Measurements from ENCODE around the gene MARCHF9.
"Not testable (repeated sequence)": the region's sequence is repeated elsewhere in the genome, so short reads cannot be mapped to it uniquely, and the experiment has no call there.

Gene MARCHF9, protein sequence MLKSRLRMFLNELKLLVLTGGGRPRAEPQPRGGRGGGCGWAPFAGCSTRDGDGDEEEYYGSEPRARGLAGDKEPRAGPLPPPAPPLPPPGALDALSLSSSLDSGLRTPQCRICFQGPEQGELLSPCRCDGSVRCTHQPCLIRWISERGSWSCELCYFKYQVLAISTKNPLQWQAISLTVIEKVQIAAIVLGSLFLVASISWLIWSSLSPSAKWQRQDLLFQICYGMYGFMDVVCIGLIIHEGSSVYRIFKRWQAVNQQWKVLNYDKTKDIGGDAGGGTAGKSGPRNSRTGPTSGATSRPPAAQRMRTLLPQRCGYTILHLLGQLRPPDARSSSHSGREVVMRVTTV

DNA sequence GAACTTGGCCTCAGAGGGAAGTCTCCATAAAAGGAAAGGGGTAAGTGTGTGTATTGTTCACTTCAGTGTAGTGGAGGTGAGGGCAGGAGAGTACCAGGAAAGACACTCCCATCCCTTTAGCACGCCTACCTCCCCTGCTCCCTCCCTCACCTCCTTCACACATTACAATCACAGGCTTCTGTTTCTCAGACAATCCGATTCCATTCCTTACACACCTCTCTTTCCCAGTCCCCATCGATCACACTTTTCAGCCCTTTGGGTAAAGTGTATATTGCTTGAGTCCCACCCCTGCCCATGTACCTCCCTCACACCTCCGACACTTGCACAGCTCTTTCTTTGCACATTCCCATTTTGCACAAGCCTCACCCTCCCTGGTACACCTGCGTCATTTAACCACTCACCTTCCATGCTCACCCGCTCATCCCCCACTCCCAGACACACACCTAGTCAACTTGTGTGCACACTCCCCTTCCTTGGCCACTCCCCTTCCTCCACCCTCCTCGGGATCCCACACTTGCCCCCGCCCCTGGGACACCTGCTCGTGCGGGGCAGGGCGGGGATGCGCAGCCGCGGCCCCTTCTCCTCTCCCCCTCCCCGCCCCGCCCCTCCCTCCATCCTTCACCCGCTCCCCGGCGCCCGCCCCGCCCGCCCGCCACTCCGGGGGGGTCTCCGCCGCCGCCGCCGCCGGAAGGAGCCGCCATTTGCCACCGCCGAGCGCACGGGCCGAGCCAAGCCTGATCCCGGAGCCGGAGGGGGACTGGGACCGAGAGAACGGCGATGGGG is at the start of gene MARCHF9:
TSS of gene MARCHF9 (plus strand) at position 693 of the 783 bp plus-strand sequence. CDS start 426 bp downstream, outside the sequence.
- Mint-ChIP-seq H3K4me1 (peaks cover 74% of the 10 kb centered on the region), H3K27ac (peak within 1 kb of the TSS; percentile 84), H3K9me3 (no peaks in the 10 kb centered on the region), H3K4me3 (peak within 1 kb of the TSS; percentile 75), H3K36me3 (peaks cover 59% of the 10 kb centered on the region)
- peak; percentile 57 for ATAC-seq
- peak; percentile 55 to 87 for DNase-seq (ENCODE audit: low spot score in 2 of 2)

DNA sequence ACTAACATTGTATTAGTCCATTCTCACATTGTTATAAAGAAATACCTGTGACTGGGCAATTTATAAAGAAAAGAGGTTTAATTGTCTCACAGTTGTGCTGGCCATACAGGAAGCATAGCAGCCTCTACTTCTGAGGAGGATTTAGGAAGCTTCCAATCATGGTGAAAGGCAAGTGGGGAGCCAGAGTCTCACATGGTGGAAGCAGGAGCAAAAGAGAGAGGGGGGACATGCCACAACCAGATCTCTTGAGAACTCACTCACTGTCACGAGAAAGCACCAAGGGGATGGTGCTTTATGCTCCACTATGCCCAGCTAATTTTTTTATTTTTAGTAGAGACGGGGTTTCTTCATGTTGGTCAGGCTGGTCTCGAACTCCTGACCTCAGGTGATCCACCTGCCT is 47.7 kb upstream of the MARCHF9 start:
- no peak overlapping the region for H3K4me3 Mint-ChIP-seq
- H3K9me3 Mint-ChIP-seq = no peaks in the 10 kb centered on the region
- peaks cover 95% of the 10 kb centered on the region for H3K36me3 Mint-ChIP-seq
- H3K4me1 Mint-ChIP-seq = no peaks in the 10 kb centered on the region
- DNase-seq (ENCODE audit: low spot score in 2 of 2) = no peak
- ATAC-seq = no peak
- no peak overlapping the region for H3K27ac Mint-ChIP-seq

DNA sequence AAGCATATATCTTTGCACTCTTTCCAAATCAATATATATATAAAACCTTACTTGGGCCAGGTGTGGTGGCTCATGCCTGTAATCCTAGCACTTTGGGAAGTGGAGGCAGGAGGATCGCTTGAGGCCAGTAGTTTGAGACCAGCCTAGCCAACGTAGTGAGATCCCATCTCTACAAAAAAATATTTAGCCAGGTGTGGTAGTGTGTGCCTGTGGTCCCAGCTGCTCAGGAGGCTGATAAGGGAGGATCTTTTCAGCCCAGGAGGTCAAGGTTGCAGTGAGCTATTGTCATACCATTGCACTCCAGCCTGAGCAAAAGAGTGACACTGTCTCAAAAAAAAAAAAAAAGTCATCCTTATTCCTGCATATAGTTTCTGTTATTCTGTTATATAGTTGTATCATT is 46.6 kb upstream of the MARCHF9 start:
- no peak for ATAC-seq
- Mint-ChIP-seq H3K4me1 (no peaks in the 10 kb centered on the region), H3K4me3 (no peak overlapping the region), H3K36me3 (peaks cover 87% of the 10 kb centered on the region), H3K9me3 (no peaks in the 10 kb centered on the region), H3K27ac (no peak overlapping the region)
- peak in 1 of 2 donors; percentile 35 for DNase-seq (ENCODE audit: low spot score in 2 of 2)

DNA sequence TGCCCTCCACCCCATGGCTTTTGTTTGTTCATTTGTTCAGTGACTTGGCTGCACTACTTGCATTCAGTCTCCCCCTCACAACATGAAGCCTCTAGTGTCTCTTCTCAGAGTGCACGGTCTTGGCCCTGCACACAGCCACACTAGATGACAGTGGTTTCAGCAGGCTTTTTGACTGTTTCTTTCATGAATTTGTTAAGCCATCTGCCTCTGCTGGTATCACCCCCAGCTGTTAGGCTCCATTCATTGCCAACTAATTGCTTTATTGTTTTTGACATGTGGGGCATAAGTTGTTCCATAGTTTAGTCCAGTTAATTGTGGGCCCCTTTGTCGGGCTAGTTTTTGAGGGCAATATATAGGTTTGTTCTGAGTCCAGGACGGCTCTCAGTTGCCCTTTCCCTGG is 42.2 kb upstream of the MARCHF9 start:
- Mint-ChIP-seq H3K4me1 (no peaks in the 10 kb centered on the region), H3K9me3 (no peaks in the 10 kb centered on the region), H3K4me3 (no peak overlapping the region), H3K36me3 (peaks cover 87% of the 10 kb centered on the region), H3K27ac (no peak overlapping the region)
- DNase-seq (ENCODE audit: low spot score in 2 of 2) (peak in 1 of 2 donors; percentile 41), ATAC-seq (no peak)

DNA sequence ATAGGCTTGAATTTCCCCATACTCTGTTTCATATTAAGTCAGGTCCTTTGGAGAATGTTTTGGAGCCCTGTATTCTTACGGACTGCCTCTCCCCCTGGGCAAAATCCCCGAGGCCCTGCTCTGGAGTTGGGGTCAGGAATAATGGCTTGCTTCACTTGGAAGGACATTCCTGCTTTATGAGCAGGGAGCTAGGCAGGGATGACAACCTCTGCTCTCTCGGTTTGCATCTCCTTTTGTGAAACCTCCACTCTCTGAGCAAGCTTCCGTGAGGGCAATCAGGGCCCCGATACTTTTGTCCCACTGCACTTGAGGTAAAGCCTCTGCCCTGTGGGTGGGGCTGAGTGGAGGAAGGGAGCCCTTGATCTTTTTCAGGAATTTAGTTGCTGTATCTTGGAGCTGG is 41.7 kb upstream of the MARCHF9 start:
- Mint-ChIP-seq H3K36me3 (peaks cover 87% of the 10 kb centered on the region), H3K4me1 (no peaks in the 10 kb centered on the region), H3K27ac (no peak overlapping the region), H3K4me3 (no peak overlapping the region), H3K9me3 (no peaks in the 10 kb centered on the region)
- no peak for ATAC-seq
- DNase-seq (ENCODE audit: low spot score in 2 of 2) = no peak

DNA sequence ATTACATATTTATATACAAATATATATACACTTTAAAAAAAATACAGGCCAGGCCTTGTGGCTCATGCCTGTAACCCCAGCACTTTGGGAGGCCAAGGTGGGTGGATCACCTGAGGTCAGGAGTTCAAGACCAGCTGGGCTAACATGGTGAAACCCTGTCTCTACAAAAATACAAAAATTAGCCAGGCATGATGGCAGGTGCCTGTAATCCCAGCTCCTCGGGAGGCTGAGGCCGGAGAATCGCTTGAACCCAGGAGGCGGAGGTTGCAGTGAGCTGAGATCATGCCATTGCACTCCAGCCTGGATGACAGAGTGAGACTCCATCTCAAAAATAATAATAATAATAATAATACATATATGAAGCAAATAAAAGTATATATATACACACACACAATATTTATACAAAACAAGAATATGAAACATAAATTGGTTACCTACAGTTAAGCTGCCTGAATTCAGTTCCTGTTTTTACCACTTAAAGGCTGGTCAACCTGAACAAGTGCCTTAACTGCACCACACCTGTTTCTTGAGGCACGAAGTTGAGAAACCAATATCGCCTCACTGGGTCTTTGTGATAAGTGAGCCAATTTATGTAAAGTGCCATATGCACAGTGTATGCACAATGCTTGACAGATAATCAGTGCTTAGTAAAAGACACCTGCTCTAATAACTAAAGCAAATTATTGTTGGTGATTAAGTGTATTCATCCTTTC is 39.7 kb upstream of the MARCHF9 start:
- not testable (repeated sequence) for H3K9me3 Mint-ChIP-seq; H3K4me3 Mint-ChIP-seq; ATAC-seq; DNase-seq (ENCODE audit: low spot score in 2 of 2); H3K4me1 Mint-ChIP-seq
- peaks cover 91% of the 10 kb centered on the region for H3K36me3 Mint-ChIP-seq
- H3K27ac Mint-ChIP-seq = peak overlapping the region; percentile 61

DNA sequence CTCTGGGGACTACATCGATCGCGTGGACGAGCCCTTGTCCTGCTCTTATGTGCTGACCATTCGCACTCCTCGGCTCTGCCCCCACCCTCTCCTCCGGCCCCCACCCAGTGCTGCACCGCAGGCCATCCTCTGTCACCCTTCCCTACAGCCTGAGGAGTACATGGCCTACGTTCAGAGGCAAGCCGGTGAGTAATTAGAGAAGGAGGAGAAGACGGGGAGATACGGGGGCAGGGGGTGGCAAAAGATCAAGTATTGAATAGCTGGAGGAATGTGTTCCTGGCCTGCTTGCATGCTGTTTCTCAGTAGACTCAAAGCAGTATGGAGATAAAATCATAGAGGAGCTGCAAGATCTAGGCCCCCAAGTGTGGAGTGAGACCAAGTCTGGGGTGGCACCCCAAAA is 39.1 kb upstream of the MARCHF9 start:
- H3K36me3 Mint-ChIP-seq = peaks cover 91% of the 10 kb centered on the region
- H3K4me1 Mint-ChIP-seq = peaks cover 5% of the 10 kb centered on the region
- ATAC-seq = no peak
- no peak overlapping the region for H3K4me3 Mint-ChIP-seq
- no peak for DNase-seq (ENCODE audit: low spot score in 2 of 2)
- H3K27ac Mint-ChIP-seq = peak overlapping the region; percentile 61
- H3K9me3 Mint-ChIP-seq = no peaks in the 10 kb centered on the region

DNA sequence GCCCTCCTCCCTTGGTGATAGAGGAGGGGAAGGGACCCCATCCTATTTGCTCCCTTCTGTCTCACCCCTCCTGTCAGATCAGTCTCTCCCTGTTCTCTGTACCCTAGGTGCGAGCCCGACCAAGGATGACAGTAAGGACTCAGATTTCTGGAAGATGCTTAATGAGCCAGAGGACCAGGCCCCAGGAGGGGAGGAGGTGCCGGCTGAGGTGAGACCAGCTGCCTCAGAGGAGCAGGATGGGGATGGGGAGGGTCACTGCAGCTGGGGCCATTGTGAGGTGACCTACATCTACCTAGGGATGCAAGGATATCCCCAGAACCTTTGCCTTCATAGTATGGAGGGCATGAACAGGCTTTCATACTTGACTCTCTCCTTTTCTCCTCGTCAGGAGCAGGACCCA is 38.6 kb upstream of the MARCHF9 start:
- ATAC-seq (no peak), DNase-seq (ENCODE audit: low spot score in 2 of 2) (no peak)
- H3K9me3 Mint-ChIP-seq = no peaks in the 10 kb centered on the region
- peaks cover 91% of the 10 kb centered on the region for H3K36me3 Mint-ChIP-seq
- H3K27ac Mint-ChIP-seq = peak overlapping the region; percentile 61
- no peak overlapping the region for H3K4me3 Mint-ChIP-seq
- H3K4me1 Mint-ChIP-seq = peaks cover 5% of the 10 kb centered on the region

DNA sequence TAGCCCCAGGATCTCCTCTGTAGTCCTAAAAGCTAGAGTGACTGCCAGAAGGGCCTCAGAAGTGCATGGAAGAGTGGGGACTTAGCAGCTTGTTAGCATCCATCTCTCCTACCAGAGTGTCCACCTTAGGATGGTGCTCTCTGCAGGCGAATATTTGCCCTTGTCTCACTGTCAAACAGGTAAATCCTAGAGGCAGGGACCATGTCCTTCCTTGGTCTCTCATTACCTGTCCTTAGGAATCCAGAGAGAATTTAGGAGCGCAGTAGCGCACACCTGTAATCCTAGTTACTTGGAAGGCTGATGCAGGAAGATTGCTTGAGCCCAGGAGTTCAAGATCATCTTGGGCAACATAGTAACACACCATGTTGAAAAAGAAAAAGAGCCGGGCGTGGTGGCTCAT is 37.8 kb upstream of the MARCHF9 start:
- H3K4me1 Mint-ChIP-seq = peaks cover 12% of the 10 kb centered on the region
- no peak for ATAC-seq

DNA sequence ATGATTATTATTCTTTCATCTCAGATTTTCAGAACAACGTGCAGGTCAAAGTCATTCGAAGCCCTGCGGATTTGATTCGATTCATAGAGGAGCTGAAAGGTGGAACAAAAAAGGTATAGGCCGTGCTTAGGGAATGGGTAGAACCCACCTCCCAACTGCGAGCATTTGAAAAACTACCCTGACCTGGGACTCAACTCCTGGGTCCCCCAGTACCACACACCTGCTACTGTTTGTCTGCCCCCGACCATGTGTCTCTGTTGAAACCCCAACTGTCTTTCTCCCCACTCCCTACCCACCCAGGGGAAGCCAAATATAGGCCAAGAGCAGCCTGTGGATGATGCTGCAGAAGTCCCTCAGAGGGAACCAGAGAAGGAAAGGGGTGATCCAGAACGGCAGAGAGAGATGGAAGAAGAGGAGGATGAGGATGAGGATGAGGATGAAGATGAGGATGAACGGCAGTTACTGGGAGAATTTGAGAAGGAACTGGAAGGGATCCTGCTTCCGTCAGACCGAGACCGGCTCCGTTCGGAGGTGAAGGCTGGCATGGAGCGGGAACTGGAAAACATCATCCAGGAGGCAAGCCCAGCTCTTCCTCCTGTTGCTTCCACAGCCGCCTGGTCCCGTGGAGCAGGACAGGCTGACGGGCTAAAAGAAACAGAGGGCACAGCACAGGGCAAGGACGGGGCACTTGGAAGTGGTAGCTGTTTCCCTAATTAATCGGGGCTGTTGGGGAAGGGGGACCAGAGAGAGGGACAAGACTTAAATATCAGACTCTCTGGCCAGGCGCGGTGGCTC is 36.9 kb upstream of the MARCHF9 start:
- DNase-seq (ENCODE audit: low spot score in 2 of 2) (no peak), ATAC-seq (no peak)

More for the DNA sequence above, 37.8 kb upstream of the MARCHF9 start:
- H3K4me3 Mint-ChIP-seq = no peak overlapping the region
- H3K9me3 Mint-ChIP-seq = no peaks in the 10 kb centered on the region
- DNase-seq (ENCODE audit: low spot score in 2 of 2) = no peak
- H3K27ac Mint-ChIP-seq = peak overlapping the region; percentile 72
- H3K36me3 Mint-ChIP-seq = peaks cover 91% of the 10 kb centered on the region

DNA sequence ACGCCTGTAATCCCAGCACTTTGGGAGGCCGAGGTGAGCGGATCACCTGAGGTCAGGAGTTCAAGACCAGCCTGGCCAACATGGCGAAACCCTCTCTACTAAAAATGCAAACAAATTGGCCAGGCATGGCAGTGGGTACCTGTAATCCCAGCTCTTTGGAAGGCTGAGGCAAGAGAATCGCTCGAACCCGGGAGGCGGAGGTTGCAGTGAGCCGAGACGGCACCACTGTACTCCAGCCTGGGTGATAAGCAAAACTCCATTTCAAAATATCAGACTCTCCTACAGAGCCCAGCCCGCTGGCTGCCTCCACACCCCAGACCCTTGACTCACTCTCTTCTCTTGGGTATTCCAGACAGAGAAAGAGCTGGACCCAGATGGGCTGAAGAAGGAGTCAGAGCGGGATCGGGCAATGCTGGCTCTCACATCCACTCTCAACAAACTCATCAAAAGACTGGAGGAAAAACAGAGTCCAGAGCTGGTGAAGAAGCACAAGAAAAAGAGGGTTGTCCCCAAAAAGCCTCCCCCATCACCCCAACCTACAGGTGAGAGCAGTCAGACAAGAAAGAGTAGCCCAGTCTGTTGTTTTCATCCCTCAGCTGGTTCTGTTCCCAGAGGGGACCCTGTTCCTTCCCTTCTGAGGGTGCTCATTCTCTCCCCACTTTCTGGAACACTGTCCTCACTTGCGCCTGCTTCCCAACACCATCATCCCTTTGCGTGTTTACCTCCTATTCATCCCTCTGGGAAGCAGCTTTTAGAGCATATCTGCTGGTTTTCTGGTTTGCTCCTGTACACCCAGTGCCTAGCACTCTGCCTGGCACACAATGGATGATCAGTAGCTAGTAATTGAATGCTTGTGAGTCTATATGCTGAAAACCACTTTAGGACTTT is 36.0 kb upstream of the MARCHF9 start:
- H3K36me3 Mint-ChIP-seq = peaks cover 89% of the 10 kb centered on the region
- ATAC-seq = no peak
- no peak for DNase-seq (ENCODE audit: low spot score in 2 of 2)
- H3K4me1 Mint-ChIP-seq = peaks cover 15% of the 10 kb centered on the region
- no peak overlapping the region for H3K4me3 Mint-ChIP-seq
- H3K9me3 Mint-ChIP-seq = no peaks in the 10 kb centered on the region
- H3K27ac Mint-ChIP-seq = peak overlapping the region; percentile 73

More for the DNA sequence above, 36.9 kb upstream of the MARCHF9 start:
- no peaks in the 10 kb centered on the region for H3K9me3 Mint-ChIP-seq
- peaks cover 12% of the 10 kb centered on the region for H3K4me1 Mint-ChIP-seq
- H3K36me3 Mint-ChIP-seq = peaks cover 89% of the 10 kb centered on the region
- H3K27ac Mint-ChIP-seq = no peak overlapping the region
- H3K4me3 Mint-ChIP-seq = no peak overlapping the region

DNA sequence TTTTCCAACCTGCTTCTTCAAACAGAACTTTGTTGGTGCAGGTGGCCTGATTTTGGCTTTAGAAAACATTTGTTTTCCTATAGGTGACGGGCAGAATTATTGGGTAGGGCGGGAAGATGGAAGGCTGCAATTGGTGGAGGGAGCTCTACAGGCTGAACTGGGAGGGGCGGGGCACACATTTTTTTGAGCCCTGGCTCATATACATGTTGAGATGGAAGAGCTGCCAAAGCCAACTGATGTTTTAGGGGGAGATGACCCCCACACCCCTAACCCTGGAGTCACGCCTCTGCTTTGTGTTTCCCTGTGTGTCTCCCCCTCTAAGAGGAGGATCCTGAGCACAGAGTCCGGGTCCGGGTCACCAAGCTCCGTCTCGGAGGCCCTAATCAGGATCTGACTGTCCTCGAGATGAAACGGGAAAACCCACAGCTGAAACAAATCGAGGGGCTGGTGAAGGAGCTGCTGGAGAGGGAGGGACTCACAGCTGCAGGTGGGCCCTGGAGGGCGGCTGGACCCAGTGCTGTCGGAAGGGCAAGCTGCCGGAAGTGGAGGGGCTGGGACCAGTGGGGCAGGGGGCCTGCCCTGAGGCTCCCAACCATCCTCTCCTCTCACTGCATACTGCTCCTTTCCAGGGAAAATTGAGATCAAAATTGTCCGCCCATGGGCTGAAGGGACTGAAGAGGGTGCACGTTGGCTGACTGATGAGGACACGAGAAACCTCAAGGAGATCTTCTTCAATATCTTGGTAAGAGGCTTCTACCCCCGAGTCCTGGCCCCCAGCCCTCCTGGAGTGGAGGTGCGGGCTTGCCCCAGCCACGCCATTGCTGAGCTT is 34.9 kb upstream of the MARCHF9 start:
- H3K9me3 Mint-ChIP-seq = no peaks in the 10 kb centered on the region
- no peak for ATAC-seq
- H3K27ac Mint-ChIP-seq = peak overlapping the region; percentile 73
- peaks cover 23% of the 10 kb centered on the region for H3K4me1 Mint-ChIP-seq
- peaks cover 89% of the 10 kb centered on the region for H3K36me3 Mint-ChIP-seq
- DNase-seq (ENCODE audit: low spot score in 2 of 2) = no peak
- H3K4me3 Mint-ChIP-seq = no peak overlapping the region
